Fibroblast of lung (primary cell): ENCODE measurements around the gene MCF2L2.

Source experiments
- CTCF ChIP-seq, 2 donors: IDR thresholded peaks in 1 of 2; conservative IDR thresholded peaks in 1 of 2; 1 replicate in 1 of 2; 2 replicates in 1 of 2; pipeline ENCODE4 v1.5.1; 2011 to 2012; ENCODE audit warnings: low read length in 2 of 2, control low read depth in 1 of 2, inconsistent platforms in 1 of 2, low read depth in 1 of 2, mild to moderate bottlenecking in 1 of 2
- EZH2 ChIP-seq: IDR thresholded peaks from 2 replicates; pipeline ENCODE4 v1.5.1; 2012; ENCODE audit warnings: low read length, control low read depth, mild to moderate bottlenecking; ENCODE audit errors: missing control alignments

- TF ChIP-seq CTCF (conservative IDR thresholded peaks at IDR 0.05 in 1 of 2, IDR thresholded peaks at IDR 0.05 in 1 of 2; ENCODE audit: low read depth in 1 of 2, low read length in 2 of 2) (no peak), EZH2 (no peak)
These were observed 55.5 kb downstream of the MCF2L2 start for GRCh38 chr3:183372911-183373310.
